HepG2 (cell line): ENCODE data around the gene ARFGAP2. TPM values are rescaled to one million over a fixed set of nuclear protein-coding genes. Genes with fewer than 3 reads are reported as not detected.
A peak's percentile ranks its signal among the peaks of the same experiment; 100 is the strongest.

Source experiments
- CEBPG ChIP-seq: IDR thresholded peaks from 2 replicates; pipeline ENCODE4 v1.6.1; 2016
- ELF1 ChIP-seq: sonication (generic); formaldehyde crosslinking; IDR thresholded peaks from 2 replicates; pipeline ENCODE4 v1.4.0; 2020; ENCODE audit warnings: missing genetic modification reagents
- ELF3 ChIP-seq: IDR thresholded peaks from 2 replicates; pipeline ENCODE4 v1.6.1; 2016; ENCODE audit warnings: missing genetic modification reagents, missing compliant biosample characterization
- PATZ1 ChIP-seq: sonication (generic); formaldehyde crosslinking; IDR thresholded peaks from 2 replicates; pipeline ENCODE4 v1.4.0; 2020; ENCODE audit warnings: missing genetic modification reagents
- RXRB ChIP-seq: IDR thresholded peaks from 2 replicates; pipeline ENCODE4 v1.6.1; 2016; ENCODE audit warnings: borderline replicate concordance, missing genetic modification reagents, missing compliant biosample characterization
- SALL1 ChIP-seq: sonication (generic); formaldehyde crosslinking; IDR thresholded peaks from 2 replicates; pipeline ENCODE4 v1.8.0; 2022; ENCODE audit warnings: mild to moderate bottlenecking, missing genetic modification reagents
- SKI ChIP-seq: fragments of 450-650 bp; IDR thresholded peaks from one replicate; pipeline ENCODE4 v1.6.1; 2018; ENCODE audit warnings: mild to moderate bottlenecking; ENCODE audit not compliant: partially characterized antibody
- SMARCE1 ChIP-seq: fragments of 450-650 bp; IDR thresholded peaks from 2 replicates; pipeline ENCODE4 v1.6.1; 2017; ENCODE audit warnings: borderline replicate concordance
- SMC3 ChIP-seq: IDR thresholded peaks from 2 replicates; pipeline ENCODE4 v1.6.1; 2011; ENCODE audit warnings: low read length, improper control_type of control experiment
- STAG1 ChIP-seq: sonication (generic); formaldehyde crosslinking; IDR thresholded peaks from 2 replicates; pipeline ENCODE4 v1.4.0; 2020; ENCODE audit warnings: missing genetic modification reagents
- TEAD3 ChIP-seq: optimal IDR thresholded peaks from 2 replicates; pipeline ENCODE3; 2016; ENCODE audit warnings: borderline replicate concordance
- TGIF2 ChIP-seq: IDR thresholded peaks from 2 replicates; pipeline ENCODE4 v1.6.1; 2016; ENCODE audit warnings: control low read depth, missing compliant biosample characterization
- THRA ChIP-seq: sonication (generic); formaldehyde crosslinking; IDR thresholded peaks from 2 replicates; pipeline ENCODE4 v1.4.0; 2020; ENCODE audit warnings: missing genetic modification reagents, borderline replicate concordance
- USF2 ChIP-seq, 2 experiments: sonication (generic) in 1 of 2; formaldehyde crosslinking in 1 of 2; IDR thresholded peaks; 2 replicates each; pipeline versions ENCODE4 v1.5.1 to v1.6.1; 2011 to 2020; ENCODE audit warnings: borderline replicate concordance in 1 of 2, low read depth in 1 of 2, low read length in 1 of 2, mild to moderate bottlenecking in 1 of 2, missing genetic modification reagents in 1 of 2, moderate library complexity in 1 of 2
- ZFP91 ChIP-seq: sonication (generic); formaldehyde crosslinking; IDR thresholded peaks from 2 replicates; pipeline ENCODE4 v1.9.0; 2022; ENCODE audit warnings: missing genetic modification reagents, mild to moderate bottlenecking, borderline replicate concordance
- ZGPAT ChIP-seq: IDR thresholded peaks from 2 replicates; pipeline ENCODE4 v1.6.1; 2016; ENCODE audit warnings: mild to moderate bottlenecking
- ZKSCAN5 ChIP-seq: sonication (generic); formaldehyde crosslinking; IDR thresholded peaks from 2 replicates; pipeline ENCODE4 v1.5.1; 2020; ENCODE audit warnings: mild to moderate bottlenecking, missing genetic modification reagents
- ZMYM3 ChIP-seq: sonication (generic); formaldehyde crosslinking; IDR thresholded peaks from 2 replicates; pipeline ENCODE4 v1.5.1; 2020; ENCODE audit warnings: mild to moderate bottlenecking, missing genetic modification reagents
- ZNF580 ChIP-seq: IDR thresholded peaks from 2 replicates; pipeline ENCODE4 v1.6.1; 2016; ENCODE audit warnings: low read depth, borderline replicate concordance
- polyA plus RNA-seq, 8 experiments: library from polyadenylated mRNA; depleted of rRNA in 3 of 8; stranded (reverse) in 7 of 8; unstranded in 1 of 8; fragments of >200 nt; fragmentation: Illumina TruSeq in 4 of 8; extraction: Trizol in 4 of 8; gene quantifications; 2 replicates each; pipeline versions ENCODE4 v1.2.1 to v1.2.3, GENCODE V29; 2011 to 2016; ENCODE audit warnings: low read depth in 4 of 8, missing spikeins in 1 of 8, mixed read lengths in 1 of 8; ENCODE audit not compliant: insufficient read depth in 1 of 8
- total RNA-seq, 5 experiments: library from RNA; depleted of rRNA; stranded (reverse); fragments of >200 nt; fragmentation: Illumina TruSeq; extraction: Trizol; gene quantifications; 2 replicates each; pipeline ENCODE4 v1.2.3, GENCODE V29; 2016; ENCODE audit warnings: low read depth in 1 of 5

Gene ARFGAP2
- total and polyA plus RNA-seq, 2 of the 13 experiments (the other 11 are each of a cell fraction or from before 2014, with no cell fraction given), result 32.3 to 75.3 TPM

GRCh38 chr11:47152953-47153950 lies 23.4 kb downstream of the ARFGAP2 start (continued):
- TF ChIP-seq THRA (CRISPR knock-in tag) (0 out of 2 replicates have a peak, but pooled peaks have one; percentile 23), RXRB (peak; percentile 25; the same call in 1 of the 2 replicates), PATZ1 (CRISPR knock-in tag) (0 out of 2 replicates have a peak, but pooled peaks have one; percentile 13), ZKSCAN5 (no peak), TGIF2 (0 out of 2 replicates have a peak, but pooled peaks have one; percentile 42), SMC3 (peak; percentile 99), ELF3 (peak; percentile 63), SMARCE1 (no peak), USF2 (IDR thresholded peaks at IDR 0.05; ENCODE audit: low read depth, low read length) (no peak), USF2 (CRISPR knock-in tag; IDR thresholded peaks at IDR 0.05; ENCODE audit: borderline replicate concordance) (no peak), ELF1 (CRISPR knock-in tag) (no peak), STAG1 (peak; percentile 99), SALL1 (CRISPR knock-in tag) (peak; percentile 45; the same call in 1 of the 2 replicates), ZFP91 (CRISPR knock-in tag) (peak; percentile 33; the same call in 1 of the 2 replicates), CEBPG (peak; percentile 52; the same call in 1 of the 2 replicates), TEAD3 (CRISPR knock-in tag) (peak; percentile 42), ZNF580 (CRISPR knock-in tag) (0 out of 2 replicates have a peak, but pooled peaks have one; percentile 77), ZMYM3 (CRISPR knock-in tag) (no peak), ZGPAT (0 out of 2 replicates have a peak, but pooled peaks have one; percentile 43), SKI (peak; percentile 13)
